ENCODE measurements around the gene TEDC1. TPM values are rescaled to one million over a fixed set of nuclear protein-coding genes. Genes with fewer than 3 reads are reported as not detected.

TEDC1 gene
- total RNA-seq, 3 donors from 2014 or later (not counting 1 experiment from before 2014, with no cell fraction given), result 70.0 to 233 (median 112) TPM

DNA sequence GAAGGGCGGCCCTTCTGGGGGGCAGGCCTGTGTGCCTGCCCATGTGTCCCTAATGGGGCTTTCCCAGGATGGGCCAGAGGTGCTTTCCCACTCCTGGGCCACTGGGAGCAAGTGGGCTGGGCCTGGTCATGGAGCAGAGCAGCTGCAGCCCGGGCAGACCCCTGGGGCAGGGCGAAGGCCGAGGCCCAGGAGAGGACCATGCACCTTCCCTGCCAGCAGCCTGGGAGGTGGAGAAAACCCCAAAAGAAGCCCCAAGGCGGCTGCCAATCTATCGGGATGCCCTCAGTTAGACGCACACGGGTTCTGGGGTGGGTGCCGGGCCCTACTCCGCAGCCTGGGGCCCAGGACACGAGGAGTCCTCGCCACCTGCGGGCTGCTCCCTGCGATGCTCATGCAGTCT lies 32.5 kb upstream of the TEDC1 start:
- no peak for TF ChIP-seq CTCF (IDR thresholded peaks at IDR 0.05)
- no peaks in the 10 kb centered on the region for H3K4me1 Mint-ChIP-seq
- no peaks in the 10 kb centered on the region for H3K27me3 Mint-ChIP-seq (ENCODE audit: low read depth in 2 of 2)
- no peak overlapping the region for H3K27ac ChIP-seq (ENCODE audit: low read length)
- WGBS (ENCODE audit: insufficient coverage), result 93% methylated on average over 14 of the region's 14 CpGs
- H3K36me3 ChIP-seq (ENCODE audit: control insufficient read depth, insufficient read depth, low read length), result peaks cover 42% of the 10 kb centered on the region
- ATAC-seq (no peak), DNase-seq (no peak)
- no peaks in the 10 kb centered on the region for H3K36me3 Mint-ChIP-seq
- intact Hi-C loops (cut with micrococcal nuclease), result no loop called here
- no peaks in the 10 kb centered on the region for H3K4me1 ChIP-seq (ENCODE audit: control insufficient read depth, insufficient read depth, low read length)
- H3K4me3 ChIP-seq (ENCODE audit: low read length), result no peak overlapping the region
- H3K27me3 ChIP-seq (ENCODE audit: control insufficient read depth, insufficient read depth, low read length), result no peaks in the 10 kb centered on the region
- no peaks in the 10 kb centered on the region for H3K9me3 ChIP-seq (ENCODE audit: control insufficient read depth, insufficient read depth, low read length)
- no peak overlapping the region for H3K4me3 Mint-ChIP-seq
- no peaks in the 10 kb centered on the region for H3K9me3 Mint-ChIP-seq
- H3K27ac Mint-ChIP-seq, result no peak overlapping the region

DNA sequence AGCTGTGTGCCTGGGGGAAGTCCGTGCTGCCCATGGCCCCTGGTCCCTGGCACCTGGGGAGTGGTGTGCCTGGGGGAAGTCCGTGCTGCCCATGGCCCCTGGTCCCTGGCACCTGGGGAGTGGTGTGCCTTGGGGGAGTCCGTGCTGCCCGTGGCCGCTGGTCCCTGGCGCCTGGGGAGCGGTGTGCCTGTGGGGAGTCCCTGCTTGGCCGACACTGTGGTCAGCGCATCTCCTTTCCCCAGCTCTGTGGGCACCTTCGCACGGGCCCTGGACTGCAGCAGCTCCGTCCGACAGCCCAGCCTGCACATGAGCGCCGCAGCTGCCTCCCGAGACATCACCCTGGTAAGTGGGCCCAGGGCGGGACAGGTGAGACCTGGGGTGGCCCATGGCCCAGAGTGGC lies 30.9 kb upstream of the TEDC1 start:
- Histone ChIP-seq H3K4me3 (ENCODE audit: low read length) (no peak overlapping the region), H3K9me3 (ENCODE audit: control insufficient read depth, insufficient read depth, low read length) (no peaks in the 10 kb centered on the region), H3K36me3 (ENCODE audit: control insufficient read depth, insufficient read depth, low read length) (peaks cover 44% of the 10 kb centered on the region), H3K4me1 (ENCODE audit: control insufficient read depth, insufficient read depth, low read length) (no peaks in the 10 kb centered on the region), H3K27ac (ENCODE audit: low read length) (no peak overlapping the region), H3K27me3 (ENCODE audit: control insufficient read depth, insufficient read depth, low read length) (no peaks in the 10 kb centered on the region)
- Mint-ChIP-seq H3K4me1 (no peaks in the 10 kb centered on the region), H3K36me3 (no peaks in the 10 kb centered on the region), H3K9me3 (no peaks in the 10 kb centered on the region), H3K27ac (no peak overlapping the region), H3K4me3 (no peak overlapping the region), H3K27me3 (ENCODE audit: low read depth in 2 of 2) (no peaks in the 10 kb centered on the region)
- TF ChIP-seq CTCF (IDR thresholded peaks at IDR 0.05), result no peak
- no peak for DNase-seq
- 94% methylated on average over 17 of the region's 17 CpGs for WGBS (ENCODE audit: insufficient coverage)
- intact Hi-C loops (cut with micrococcal nuclease), result no loop called here
- no peak for ATAC-seq

DNA sequence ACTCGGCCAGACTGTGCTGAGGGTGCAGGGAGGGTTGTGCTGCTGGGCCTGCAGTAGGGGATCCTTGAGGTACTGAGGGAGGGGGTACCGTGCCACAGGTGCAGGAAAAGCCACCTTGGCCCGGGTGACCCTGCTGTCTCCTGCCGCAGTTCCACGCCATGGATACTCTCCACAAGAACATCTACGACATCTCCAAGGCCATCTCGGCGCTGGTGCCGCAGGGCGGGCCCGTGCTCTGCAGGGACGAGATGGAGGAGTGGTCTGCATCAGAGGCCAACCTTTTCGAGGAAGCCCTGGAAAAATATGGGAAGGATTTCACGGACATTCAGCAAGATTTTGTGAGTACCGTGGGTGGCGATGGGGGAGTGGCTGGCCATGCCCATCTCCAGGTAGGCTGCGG lies 30.4 kb upstream of the TEDC1 start:
- Histone ChIP-seq H3K9me3 (ENCODE audit: control insufficient read depth, insufficient read depth, low read length) (no peaks in the 10 kb centered on the region), H3K27ac (ENCODE audit: low read length) (no peak overlapping the region), H3K4me1 (ENCODE audit: control insufficient read depth, insufficient read depth, low read length) (no peaks in the 10 kb centered on the region), H3K36me3 (ENCODE audit: control insufficient read depth, insufficient read depth, low read length) (peaks cover 44% of the 10 kb centered on the region), H3K4me3 (ENCODE audit: low read length) (no peak overlapping the region), H3K27me3 (ENCODE audit: control insufficient read depth, insufficient read depth, low read length) (no peaks in the 10 kb centered on the region)
- no peak overlapping the region for H3K4me3 Mint-ChIP-seq
- WGBS (ENCODE audit: insufficient coverage), result 97% methylated on average over 17 of the region's 17 CpGs
- no peaks in the 10 kb centered on the region for H3K36me3 Mint-ChIP-seq
- ATAC-seq (no peak), DNase-seq (no peak)
- no peaks in the 10 kb centered on the region for H3K27me3 Mint-ChIP-seq (ENCODE audit: low read depth in 2 of 2)
- intact Hi-C loops (cut with micrococcal nuclease), result no loop called here
- no peak overlapping the region for H3K27ac Mint-ChIP-seq
- no peaks in the 10 kb centered on the region for H3K9me3 Mint-ChIP-seq
- no peaks in the 10 kb centered on the region for H3K4me1 Mint-ChIP-seq
- TF ChIP-seq CTCF (IDR thresholded peaks at IDR 0.05), result no peak

- H3K36me3 Mint-ChIP-seq, result no peaks in the 10 kb centered on the region
- TF ChIP-seq CTCF (IDR thresholded peaks at IDR 0.05), result no peak
- Histone ChIP-seq H3K27ac (ENCODE audit: low read length) (no peak overlapping the region), H3K4me1 (ENCODE audit: control insufficient read depth, insufficient read depth, low read length) (no peaks in the 10 kb centered on the region), H3K9me3 (ENCODE audit: control insufficient read depth, insufficient read depth, low read length) (no peaks in the 10 kb centered on the region), H3K36me3 (ENCODE audit: control insufficient read depth, insufficient read depth, low read length) (peaks cover 37% of the 10 kb centered on the region), H3K27me3 (ENCODE audit: control insufficient read depth, insufficient read depth, low read length) (no peaks in the 10 kb centered on the region), H3K4me3 (ENCODE audit: low read length) (no peak overlapping the region)
- H3K27me3 Mint-ChIP-seq (ENCODE audit: low read depth in 2 of 2), result no peaks in the 10 kb centered on the region
- no peak overlapping the region for H3K27ac Mint-ChIP-seq
- intact Hi-C loops (cut with micrococcal nuclease), result no loop called here
- DNase-seq, result no peak
- H3K4me1 Mint-ChIP-seq, result no peaks in the 10 kb centered on the region
- no peak overlapping the region for H3K4me3 Mint-ChIP-seq
- no peak for ATAC-seq
- H3K9me3 Mint-ChIP-seq, result no peaks in the 10 kb centered on the region
- 98% methylated on average over 18 of the region's 18 CpGs for WGBS (ENCODE audit: insufficient coverage)
Observed at GRCh38 chr14:105461903-105462302, 29.1 kb upstream of the TEDC1 start.

Measured in natural killer cell (primary cell).